NCI-H446 (cell line): ENCODE results near the gene SLC12A6.

Experiments
- DNase-seq, 2 experiments: peaks; one replicate each; lab custom pipeline; 2025; lab: John Stamatoyannopoulos, UW

The SLC12A6 gene

GRCh38 chr15:34330279-34330678 is 7.3 kb downstream of the SLC12A6 start:
- DNase-seq = no peak

- DNase-seq = no peak
Measured at GRCh38 chr15:34329006-34329405, 8.6 kb downstream of the SLC12A6 start.

- no peak for DNase-seq
Measured at GRCh38 chr15:34327906-34328305, 9.7 kb downstream of the SLC12A6 start.

GRCh38 chr15:34325368-34325767 is 12.2 kb downstream of the SLC12A6 start:
- no peak for DNase-seq

GRCh38 chr15:34324933-34325332 is 12.6 kb downstream of the SLC12A6 start:
- no peak for DNase-seq

- no peak for DNase-seq
Measured at GRCh38 chr15:34323217-34323616, 14.4 kb downstream of the SLC12A6 start.

GRCh38 chr15:34318277-34319079 is 19.1 kb downstream of the SLC12A6 start:
- no peak for DNase-seq

- DNase-seq = no peak
Measured at GRCh38 chr15:34314491-34315490, 22.8 kb downstream of the SLC12A6 start.

GRCh38 chr15:34311563-34311962 is 26.0 kb downstream of the SLC12A6 start:
- DNase-seq = no peak

GRCh38 chr15:34304613-34305012 is 33.0 kb downstream of the SLC12A6 start:
- no peak for DNase-seq

- no peak for DNase-seq
Measured at GRCh38 chr15:34301058-34301457, 36.5 kb downstream of the SLC12A6 start.

GRCh38 chr15:34297059-34297458 is 40.5 kb downstream of the SLC12A6 start:
- DNase-seq = no peak

- DNase-seq = no peak
Measured at GRCh38 chr15:34292621-34293020, 45.0 kb downstream of the SLC12A6 start.

GRCh38 chr15:34284937-34285336 is 52.6 kb downstream of the SLC12A6 start:
- no peak for DNase-seq

- DNase-seq = no peak
Measured at GRCh38 chr15:34282384-34282783, 55.2 kb downstream of the SLC12A6 start.

GRCh38 chr15:34280193-34280592 is 57.4 kb downstream of the SLC12A6 start:
- no peak for DNase-seq

- no peak for DNase-seq
Measured at GRCh38 chr15:34279368-34279767, 58.2 kb downstream of the SLC12A6 start.

- DNase-seq = no peak
Measured at GRCh38 chr15:34275721-34276120, 61.9 kb downstream of the SLC12A6 start.

- DNase-seq = no peak
Measured at GRCh38 chr15:34275154-34275553, 62.4 kb downstream of the SLC12A6 start.

GRCh38 chr15:34271493-34271892 is 66.1 kb downstream of the SLC12A6 start:
- DNase-seq = no peak

- no peak for DNase-seq
Measured at GRCh38 chr15:34266751-34267150, 70.8 kb downstream of the SLC12A6 start.

- no peak for DNase-seq
Measured at GRCh38 chr15:34264076-34264475, 73.5 kb downstream of the SLC12A6 start.

- DNase-seq = no peak
Measured at GRCh38 chr15:34262362-34262761, 75.2 kb downstream of the SLC12A6 start.
